GM11168 (cell line): ENCODE measurements around the gene ZC3HAV1L.
"Not testable (repeated sequence)": the region's sequence is repeated elsewhere in the genome, so short reads cannot be mapped to it uniquely, and the experiment has no call there.

Source experiments
- in situ Hi-C: fragments of 300-500 bp; cut with MboI; formaldehyde crosslinking; loops from one replicate; pipeline ENCODE4 v1.12.0; 2022; ENCODE audit warnings: low sequenced_read_pairs; ENCODE audit not compliant: unreplicated experiment

The ZC3HAV1L gene

DNA sequence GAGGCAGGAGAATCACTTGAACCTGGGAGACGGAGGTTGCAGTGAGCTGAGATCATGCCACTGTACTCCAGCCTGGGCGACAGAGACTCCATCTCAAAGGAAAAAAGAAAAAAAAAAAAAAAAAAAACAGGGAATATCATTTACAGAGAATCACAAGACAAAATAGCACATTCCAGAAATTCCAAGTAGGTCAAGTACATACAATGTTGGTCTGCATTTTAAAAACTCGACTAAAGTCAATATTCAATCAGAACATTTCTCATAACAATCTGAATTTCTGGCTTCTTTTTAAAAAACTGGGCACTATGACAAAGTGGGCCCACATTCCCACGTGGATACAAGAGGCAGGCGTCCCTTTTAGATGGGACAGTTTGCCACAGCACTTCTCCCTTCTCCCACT is 12.8 kb downstream of the ZC3HAV1L start:
- in situ Hi-C loops = no loop called here

DNA sequence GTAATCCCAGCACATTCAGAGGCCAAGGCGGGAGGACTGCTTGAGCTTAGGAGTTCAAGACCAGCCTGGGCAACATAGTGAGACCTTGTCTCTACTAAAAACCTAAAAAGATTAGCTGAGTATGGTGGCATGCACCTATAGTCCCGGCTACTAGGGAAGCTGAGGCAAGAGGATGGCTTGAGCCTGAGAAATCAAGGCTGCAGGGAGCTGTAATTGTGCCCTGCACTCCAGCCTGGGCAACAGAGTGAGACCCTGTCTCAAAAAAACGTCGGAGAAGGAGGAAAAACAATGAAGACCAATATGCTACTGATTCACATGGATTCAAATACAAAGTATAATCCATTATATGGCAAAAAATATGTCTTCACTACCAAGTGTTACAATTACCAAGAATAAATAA is 13.6 kb downstream of the ZC3HAV1L start:
- in situ Hi-C loops = no loop called here

DNA sequence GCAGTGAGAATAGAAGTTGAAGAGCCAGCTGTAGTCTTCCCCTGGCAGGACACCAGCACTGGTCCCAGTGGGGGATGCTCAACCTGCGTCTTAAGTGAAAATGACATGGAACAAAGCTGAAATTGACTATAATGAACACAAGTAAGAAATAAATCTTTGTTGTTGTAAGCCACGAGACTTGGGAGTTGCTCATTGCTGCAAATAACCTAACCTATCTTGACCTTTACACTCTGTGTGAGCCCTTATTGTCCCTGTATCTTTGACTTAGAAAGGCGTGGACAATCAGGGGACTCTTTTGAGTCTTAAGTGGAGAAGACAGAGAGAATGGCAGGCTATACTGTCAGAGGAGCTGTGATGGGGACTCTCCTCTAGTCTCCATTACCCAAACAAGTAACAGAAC is 16.9 kb downstream of the ZC3HAV1L start:
- in situ Hi-C loops = no loop called here

DNA sequence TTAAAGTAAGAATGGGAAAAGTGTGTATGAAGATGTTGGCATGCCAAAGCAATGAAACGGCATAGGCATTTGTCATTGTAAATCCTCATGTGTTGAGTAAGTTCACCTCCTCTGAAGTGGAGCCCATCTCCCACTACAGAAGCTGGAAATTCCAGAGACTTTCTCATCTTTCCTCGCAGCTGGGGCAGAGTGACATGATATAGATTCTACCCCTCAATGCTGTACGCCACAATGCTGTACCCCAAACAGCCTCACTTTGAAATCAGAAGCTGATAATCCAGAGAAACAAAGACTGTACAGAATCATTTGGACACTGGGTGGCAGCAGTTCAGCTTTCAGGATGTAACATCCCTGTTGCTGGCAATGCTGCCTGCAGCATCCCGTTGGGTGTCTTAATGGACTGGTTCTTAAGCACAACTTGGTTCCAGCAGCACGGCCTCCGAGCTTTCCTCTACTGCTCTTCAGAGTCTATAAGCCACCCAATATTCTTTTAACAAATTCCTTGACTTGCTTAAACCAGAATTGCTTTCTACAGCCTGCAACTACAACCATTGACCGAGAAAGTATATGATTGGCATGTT is 18.8 kb downstream of the ZC3HAV1L start:
- in situ Hi-C loops = no loop called here

DNA sequence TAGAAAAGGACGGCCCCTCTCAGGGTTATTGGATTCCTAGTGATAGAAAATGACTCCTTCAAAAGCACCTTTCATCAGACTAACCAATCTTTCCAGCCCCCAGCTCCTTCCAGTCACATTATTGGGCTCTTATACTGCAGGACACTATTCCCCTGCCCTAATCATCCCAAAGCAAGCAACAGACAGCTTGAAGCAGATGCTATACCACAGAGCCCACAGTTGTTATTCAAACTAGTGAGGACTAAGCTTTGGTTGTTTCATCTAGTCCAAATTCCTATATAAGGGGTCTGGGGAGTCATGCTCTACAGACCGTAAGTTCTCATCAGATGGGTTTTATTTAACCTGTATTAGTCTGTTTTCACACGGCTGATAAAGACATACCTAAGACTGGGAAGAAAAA is 24.5 kb downstream of the ZC3HAV1L start:
- in situ Hi-C loops = no loop called here

DNA sequence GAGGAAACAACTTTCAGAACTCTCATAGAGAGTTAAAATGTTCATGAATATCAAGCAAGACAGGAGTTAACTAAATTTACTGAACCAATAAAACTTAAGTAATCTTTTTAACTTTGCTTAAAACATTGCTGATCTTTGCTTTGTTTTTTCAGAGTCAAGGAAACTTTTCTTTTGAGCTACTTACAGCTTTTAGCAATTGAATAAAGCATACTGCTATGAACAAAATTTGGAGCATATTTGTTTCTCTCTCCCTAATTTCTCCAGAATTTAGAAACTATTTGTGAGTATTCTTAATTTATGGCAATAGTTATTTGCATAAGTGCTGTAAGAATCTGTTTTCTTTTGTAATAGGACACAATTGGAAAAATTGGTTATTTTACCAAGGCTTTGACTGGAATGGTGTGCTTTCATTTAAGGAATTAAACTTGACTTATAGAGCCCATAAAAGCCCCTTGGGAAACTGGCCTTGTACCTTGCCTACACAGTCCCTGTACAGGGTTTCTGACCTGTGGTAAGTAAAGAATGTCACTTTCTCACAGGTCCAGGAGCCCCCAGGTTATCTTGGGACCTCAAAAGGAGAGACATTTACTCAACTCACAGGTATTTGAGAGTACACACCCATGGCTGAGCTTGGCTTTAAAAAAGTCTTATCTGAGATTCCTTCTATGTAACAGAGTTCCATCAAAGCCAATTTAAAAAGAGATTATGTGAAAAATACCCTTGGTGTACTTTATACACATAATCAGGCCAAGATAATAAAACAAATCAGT is 31.3 kb downstream of the ZC3HAV1L start:
- in situ Hi-C loops = no loop called here

DNA sequence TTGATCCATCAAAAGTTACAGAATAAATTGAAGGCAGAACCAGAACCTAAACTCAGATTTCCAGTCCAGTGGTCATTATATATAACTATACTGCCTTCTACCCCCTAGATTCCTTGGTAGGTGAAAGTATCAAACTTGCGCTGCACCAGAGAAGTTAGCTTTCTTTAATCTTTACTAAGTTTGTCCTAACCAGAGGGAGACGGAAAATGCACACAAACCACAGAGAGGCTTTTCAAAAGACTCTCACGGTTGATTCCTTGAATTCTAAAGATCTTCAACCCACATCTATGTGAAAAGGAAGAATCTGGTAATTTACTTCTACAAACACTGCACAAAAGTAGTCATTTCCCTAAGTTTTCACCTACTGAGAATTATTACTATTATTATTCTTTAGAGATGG is 36.4 kb downstream of the ZC3HAV1L start:
- in situ Hi-C loops = no loop called here

DNA sequence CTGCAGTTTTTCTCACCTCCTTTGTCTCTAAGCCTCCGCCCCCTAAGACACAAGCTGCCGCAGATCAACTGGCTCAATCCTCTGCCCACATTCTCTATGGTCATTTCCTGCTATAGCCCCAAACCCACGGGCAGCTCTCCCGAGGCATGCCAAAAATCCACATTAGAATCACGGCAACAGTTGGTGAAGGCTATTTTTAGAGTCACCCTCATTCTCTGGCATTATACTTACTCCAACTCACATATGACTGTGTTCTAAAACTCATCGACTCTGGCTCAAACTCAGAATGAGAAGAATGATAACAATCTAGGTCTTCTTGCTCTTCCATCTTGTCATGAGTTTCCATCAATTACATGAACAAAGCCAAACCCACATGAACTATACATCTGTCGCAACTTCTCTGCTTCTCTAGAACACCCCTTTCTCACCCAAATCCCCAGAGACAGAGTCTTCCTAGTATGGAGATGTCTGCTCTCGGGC is 43.8 kb downstream of the ZC3HAV1L start:
- in situ Hi-C loops = no loop called here

DNA sequence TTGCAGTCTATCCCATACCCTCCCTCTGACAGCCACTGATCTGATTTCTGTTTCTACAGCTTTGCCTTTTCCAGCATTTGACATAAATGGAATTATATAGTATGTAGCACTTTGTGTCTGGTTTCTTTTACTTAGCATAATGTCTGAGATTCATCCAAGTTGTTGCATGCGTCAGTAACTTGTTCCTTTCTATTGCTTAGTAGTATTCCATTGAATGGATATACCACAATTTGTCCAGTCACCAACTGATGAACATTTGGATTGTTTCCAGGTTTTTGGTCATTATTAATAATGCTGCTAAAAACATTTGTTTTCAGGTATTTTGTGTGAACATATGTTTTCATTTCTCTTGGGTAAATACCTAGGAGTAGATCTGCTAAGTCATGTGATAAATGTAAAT is 48.2 kb downstream of the ZC3HAV1L start:
- in situ Hi-C loops = no loop called here

DNA sequence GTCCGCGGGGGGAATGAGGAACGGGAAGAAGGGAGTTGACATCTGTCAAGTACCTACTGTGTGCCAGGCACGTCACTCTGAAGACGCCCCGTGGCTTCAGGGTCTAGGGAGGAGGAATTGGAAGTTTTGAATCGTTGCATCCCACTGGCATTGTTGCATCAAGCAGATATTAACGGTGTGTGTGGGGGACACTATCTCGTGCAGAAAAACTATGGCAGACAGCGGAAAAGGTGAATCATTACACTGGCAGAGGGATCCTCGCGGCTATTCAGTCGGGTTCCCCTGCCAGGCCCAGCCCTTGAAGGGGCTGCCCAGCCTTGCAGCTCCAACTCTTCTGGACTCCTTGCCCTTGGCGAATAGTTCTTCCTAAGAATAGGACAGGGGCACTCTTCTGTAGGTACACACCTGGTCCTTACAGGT is 53.6 kb downstream of the ZC3HAV1L start:
- in situ Hi-C loops = no loop called here

DNA sequence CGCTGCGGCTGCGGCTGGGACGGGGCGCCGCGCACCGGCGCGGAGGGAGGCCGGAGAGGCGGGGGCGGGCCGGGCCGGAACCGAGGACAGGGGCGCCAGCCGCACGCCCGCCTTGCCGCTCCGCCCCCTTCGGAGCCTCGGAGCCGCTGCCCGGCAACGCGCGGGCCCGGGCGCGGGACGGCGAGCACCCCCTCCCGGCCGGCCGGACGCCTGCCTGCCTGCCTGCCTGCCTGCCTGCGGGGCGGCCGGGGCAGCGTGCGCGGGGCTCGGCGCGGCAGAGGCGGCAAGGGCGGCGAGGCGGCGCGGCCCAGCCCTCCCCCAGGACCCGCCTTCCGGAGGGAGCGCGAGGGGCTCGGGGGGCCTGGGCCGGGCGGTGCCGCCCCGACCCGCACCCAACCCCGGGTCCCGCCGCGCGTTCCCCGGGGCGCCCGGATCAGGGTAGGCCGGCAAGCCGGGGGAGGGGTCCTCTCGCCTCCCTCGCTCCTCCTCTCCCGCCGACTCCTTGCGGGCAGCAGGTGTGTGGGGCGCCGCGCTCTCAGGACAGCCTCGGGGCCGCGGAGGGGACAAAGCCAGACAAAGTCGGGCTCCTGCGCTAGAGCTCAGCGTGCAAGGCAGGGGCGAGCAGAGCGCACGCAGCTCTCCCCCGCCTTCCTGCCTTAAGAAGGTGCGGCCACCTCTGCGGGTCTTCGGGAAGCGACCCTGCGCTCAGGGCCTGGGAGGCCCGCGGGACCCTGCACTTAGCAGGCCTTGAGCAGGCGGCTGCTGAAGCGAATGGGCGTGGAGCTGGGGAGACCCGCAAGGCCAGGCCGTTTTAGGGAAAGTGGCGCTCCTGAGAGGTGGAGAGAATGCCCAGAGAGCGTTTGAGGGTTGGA is 54.3 kb downstream of the ZC3HAV1L start, which contains the start of gene KIAA1549:
Gene KIAA1549 (minus strand): TSS at position 58 of the 872 bp plus-strand sequence. CDS start 120 bp downstream, outside the sequence.
- in situ Hi-C loops = no loop called here

DNA sequence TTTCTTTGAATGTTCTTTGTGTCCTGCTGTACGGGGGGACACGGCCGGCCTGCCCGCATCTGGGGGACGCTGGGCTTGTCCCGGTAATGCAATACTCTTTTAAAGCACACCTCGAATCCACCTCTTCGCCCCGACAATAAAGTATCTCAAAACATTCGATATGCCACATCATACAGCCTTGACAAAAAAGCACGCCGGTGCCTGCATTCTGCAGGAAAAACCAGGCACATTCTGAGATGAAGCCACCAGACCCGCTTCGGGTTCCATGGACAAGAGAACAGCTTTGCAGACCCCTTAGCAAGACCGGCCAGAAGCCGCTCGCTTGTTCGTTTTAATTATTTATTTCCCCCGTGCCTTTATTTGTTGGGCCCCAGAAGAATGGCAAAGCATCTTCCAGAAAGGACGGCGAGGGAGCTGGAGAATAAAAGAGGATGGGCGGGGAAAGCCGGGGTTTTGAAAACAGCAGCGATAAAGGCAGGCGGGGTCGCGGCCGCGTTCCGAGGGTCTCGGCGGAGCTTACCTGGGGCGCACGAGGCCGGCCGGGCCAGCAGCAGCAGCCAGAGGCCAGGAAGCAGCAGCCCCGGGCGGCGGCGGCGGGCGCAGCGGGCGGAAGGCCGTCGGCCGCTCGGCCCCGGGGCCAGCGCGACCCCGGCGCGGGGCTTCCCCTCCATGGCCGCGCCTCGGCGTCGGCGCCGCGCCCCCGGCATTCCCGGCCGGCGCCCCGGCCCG is 55.1 kb downstream of the ZC3HAV1L start:
- in situ Hi-C loops = no loop called here

DNA sequence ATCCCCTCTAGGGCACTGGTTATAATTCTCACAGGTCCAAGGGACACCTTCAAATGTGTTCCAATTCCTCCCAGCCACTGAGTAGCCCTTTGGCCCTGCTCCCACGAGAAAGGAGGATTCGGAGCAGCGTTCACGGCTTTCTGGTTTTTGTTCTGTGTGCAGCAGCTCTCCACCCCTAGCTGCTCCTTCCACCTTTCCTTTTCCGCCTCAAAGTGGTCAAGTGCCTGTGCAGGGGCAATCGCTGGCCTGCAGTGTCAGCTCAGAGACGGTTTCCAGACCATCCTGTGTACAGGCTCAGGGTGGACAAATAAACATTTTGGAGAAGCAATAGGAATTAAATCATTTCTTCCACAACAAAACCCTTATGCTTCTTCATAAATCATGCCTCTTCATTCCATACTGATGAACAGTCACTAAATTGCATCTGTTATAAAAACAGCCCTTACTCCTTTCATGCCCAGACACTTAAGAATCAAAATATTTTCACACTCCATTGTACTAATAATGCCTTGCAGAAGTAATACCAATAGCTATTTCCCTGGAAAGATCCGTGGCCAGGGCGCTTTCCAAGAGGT is 55.8 kb downstream of the ZC3HAV1L start:
- in situ Hi-C loops = no loop called here

DNA sequence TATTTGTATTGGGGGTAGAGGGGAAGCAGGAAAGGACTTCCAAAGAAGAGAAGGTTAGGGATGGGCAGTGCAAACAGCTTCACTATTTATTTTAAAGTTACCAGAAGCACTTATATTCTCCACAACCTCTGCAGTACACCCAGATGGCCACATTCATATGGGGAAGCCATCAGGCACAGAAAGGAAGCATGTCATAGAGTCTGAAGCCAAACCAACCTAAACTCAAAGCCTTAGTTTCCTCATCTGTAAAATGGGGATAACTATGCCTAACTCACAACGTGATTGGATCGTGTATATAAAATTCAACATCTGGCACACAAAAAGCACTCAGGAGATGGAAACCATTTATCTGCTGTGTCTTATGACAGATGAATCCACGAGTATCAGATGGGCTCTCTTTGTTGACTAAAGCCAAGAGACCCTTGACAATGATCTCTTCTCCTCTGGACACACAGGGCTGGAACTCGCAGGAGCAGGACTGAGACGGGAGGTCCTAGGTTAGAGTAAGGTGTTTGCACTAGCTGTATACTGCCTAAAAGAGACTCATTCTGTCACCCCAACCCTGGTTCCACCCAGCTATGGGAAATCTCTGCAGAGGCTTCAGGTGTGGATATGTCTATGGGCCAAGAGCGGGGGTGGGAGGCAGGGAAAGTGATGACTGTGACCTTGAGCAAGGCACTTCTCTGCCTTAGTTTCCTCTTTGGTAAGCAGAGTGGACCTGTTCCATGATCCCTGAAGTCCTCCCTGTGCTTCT is 56.4 kb downstream of the ZC3HAV1L start:
- in situ Hi-C loops = no loop called here

DNA sequence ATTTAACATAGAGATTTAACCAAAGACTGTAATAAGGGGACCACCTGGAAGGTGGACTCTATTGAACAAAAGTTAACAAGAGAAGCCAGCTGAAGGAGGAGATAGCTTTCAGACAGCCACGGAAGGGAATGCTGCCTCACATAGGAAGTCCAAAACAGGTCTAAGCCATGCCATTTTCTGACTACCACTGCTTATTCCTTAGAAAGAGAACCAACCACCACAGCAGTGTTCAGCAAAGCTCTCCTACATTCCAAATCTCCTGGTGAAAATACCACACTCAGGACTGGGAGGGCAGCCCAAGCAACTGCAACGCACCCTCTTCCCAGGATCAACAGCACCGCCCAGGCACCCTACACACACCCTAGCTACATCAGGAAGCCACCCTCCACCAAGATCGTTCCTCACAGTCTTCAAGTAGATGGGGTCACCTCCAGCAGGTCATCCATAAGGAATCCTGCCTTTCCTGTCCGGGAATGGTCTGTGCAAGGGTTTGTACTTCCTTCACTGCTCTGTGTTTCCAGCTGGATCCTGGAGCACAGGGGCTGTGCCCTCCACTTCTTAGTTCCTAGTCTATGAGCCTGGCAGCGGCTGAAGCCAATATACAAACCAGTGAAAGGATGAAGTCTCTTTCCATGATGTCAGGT is 57.2 kb downstream of the ZC3HAV1L start:
- in situ Hi-C loops = no loop called here

DNA sequence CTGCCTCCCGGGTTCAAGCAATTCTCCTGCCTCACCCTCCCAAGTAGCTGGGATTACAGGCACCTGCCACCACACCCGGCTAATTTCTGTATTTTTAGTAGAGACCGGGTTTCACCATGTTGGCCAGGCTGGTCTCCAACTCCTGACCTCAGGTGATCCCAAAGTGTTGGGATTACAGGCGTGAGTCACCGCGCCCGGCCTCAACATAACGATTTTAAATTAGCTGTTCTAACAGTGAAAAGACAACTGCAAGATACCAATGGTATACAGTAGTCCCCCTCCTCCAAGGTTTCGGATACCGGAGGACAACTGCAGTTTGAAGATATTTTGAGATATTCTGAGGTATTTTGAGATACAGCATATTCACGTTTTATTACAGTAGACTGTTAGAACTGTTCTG is 59.7 kb downstream of the ZC3HAV1L start:
- in situ Hi-C loops = not testable (repeated sequence)
